Subcutaneous abdominal adipose tissue (tissue), 5 donors: Measurements from ENCODE around the gene PREP.

Source experiments
- H3K27ac ChIP-seq: one replicate; pipeline ENCODE4 v1.7.0; 2013; ENCODE audit warnings: low read depth, mild to moderate bottlenecking, inconsistent platforms, low read length, moderate library complexity
- H3K27me3 ChIP-seq, 5 donors: one replicate each; pipeline ENCODE4 v1.7.0; 2013; ENCODE audit warnings: low read length in 5 of 5, inconsistent platforms in 1 of 5; ENCODE audit not compliant: control insufficient read depth in 5 of 5, insufficient read depth in 4 of 5
- H3K36me3 ChIP-seq, 5 donors: one replicate each; pipeline ENCODE4 v1.7.0; 2013; ENCODE audit warnings: low read length in 5 of 5; ENCODE audit not compliant: control insufficient read depth in 5 of 5, insufficient read depth in 5 of 5
- H3K4me1 ChIP-seq, 5 donors: one replicate each; pipeline ENCODE4 v1.7.0; 2013; ENCODE audit warnings: low read length in 5 of 5, mild to moderate bottlenecking in 3 of 5, moderate library complexity in 1 of 5; ENCODE audit not compliant: control insufficient read depth in 5 of 5, insufficient read depth in 5 of 5
- H3K4me3 ChIP-seq, 5 donors: one replicate each; pipeline ENCODE4 v1.7.0; 2013; ENCODE audit warnings: low read length in 5 of 5, low read depth in 1 of 5
- H3K9ac ChIP-seq, 5 donors: one replicate each; pipeline ENCODE4 v1.7.0; 2013; ENCODE audit warnings: low read length in 5 of 5, mild to moderate bottlenecking in 4 of 5, moderate library complexity in 3 of 5
- H3K9me3 ChIP-seq, 5 donors: one replicate each; pipeline ENCODE4 v1.7.0; 2013; ENCODE audit warnings: low read length in 5 of 5; ENCODE audit not compliant: control insufficient read depth in 5 of 5
- donor health status: healthy.
- donor health status: healthy.
- donor health status: healthy.
- donor health status: healthy.
- donor health status: healthy.

The PREP gene

GRCh38 chr6:105398859-105399258 is 4.0 kb downstream of the PREP start:
- Histone ChIP-seq H3K27ac (no peak overlapping the region), H3K4me1 (peaks cover 0 to 43% (median 38%) of the 10 kb centered on the region in 5 donors), H3K36me3 (peaks cover 11 to 24% (median 16%) of the 10 kb centered on the region in 5 donors), H3K9ac (no peak overlapping the region), H3K27me3 (no peaks in the 10 kb centered on the region), H3K4me3 (no peak overlapping the region), H3K9me3 (no peaks in the 10 kb centered on the region)

- no peak overlapping the region for H3K27ac ChIP-seq
- H3K9ac ChIP-seq = peak overlapping the region in 1 of 5 donors; percentile 20
- no peak overlapping the region for H3K4me3 ChIP-seq
- H3K36me3 ChIP-seq = peaks cover 11 to 24% (median 16%) of the 10 kb centered on the region in 5 donors
- no peaks in the 10 kb centered on the region for H3K27me3 ChIP-seq
- H3K4me1 ChIP-seq = peaks cover 0 to 36% (median 31%) of the 10 kb centered on the region in 5 donors
- H3K9me3 ChIP-seq = no peaks in the 10 kb centered on the region
These were observed 4.9 kb downstream of the PREP start for GRCh38 chr6:105397987-105398386.

DNA sequence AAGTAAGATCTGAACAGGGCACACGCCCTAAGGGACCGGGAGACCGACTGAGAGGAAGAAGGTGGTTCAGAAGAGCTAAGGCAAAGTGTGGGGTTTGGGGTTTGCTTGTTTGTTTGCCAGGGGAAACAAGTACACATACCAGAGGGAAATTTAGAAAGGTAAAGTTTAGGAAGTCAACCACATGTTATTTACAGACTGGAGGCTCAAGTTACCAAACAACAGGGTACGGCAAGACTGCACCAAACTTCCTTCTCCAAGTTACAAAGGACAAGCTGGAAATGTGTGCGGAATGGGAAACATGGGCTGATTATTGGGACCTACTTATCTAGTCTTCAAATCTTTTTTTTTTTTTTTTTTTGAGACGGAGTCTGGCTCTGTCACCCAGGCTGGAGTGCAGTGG is 11.2 kb downstream of the PREP start:
- Histone ChIP-seq H3K27ac (no peak overlapping the region), H3K27me3 (no peaks in the 10 kb centered on the region), H3K4me1 (peaks cover 0 to 20% (median 18%) of the 10 kb centered on the region in 5 donors), H3K9ac (no peak overlapping the region), H3K9me3 (no peaks in the 10 kb centered on the region), H3K36me3 (peaks cover 11 to 21% (median 15%) of the 10 kb centered on the region in 5 donors), H3K4me3 (no peak overlapping the region)

DNA sequence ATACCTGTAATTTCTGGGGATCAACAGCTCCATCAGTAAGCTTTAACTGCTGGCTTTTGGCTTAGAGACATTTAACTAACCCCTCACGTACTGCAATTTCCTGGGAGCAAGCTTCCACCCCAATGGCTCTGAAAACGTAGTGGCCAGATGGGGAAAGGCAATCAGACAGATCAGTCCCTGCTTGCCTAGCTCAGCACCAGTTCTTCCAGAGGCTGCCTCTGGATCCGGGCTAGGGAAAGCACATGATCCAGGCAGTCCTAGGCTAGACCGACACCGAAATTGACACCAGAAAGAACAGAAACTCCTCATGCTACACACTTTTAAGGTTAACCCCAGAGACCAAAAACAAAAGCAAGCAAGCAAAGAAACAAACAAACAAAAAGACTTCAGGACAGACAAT is 13.3 kb downstream of the PREP start:
- Histone ChIP-seq H3K27ac (peak overlapping the region; percentile 17), H3K9ac (no peak overlapping the region), H3K9me3 (no peaks in the 10 kb centered on the region)

GRCh38 chr6:105388392-105388791 is 14.5 kb downstream of the PREP start:
- Histone ChIP-seq H3K27me3 (no peaks in the 10 kb centered on the region), H3K36me3 (peaks cover 4 to 9% (median 6%) of the 10 kb centered on the region in 5 donors), H3K4me1 (peaks cover 0 to 21% (median 20%) of the 10 kb centered on the region in 5 donors), H3K4me3 (no peak overlapping the region), H3K9me3 (no peaks in the 10 kb centered on the region), H3K9ac (no peak overlapping the region), H3K27ac (no peak overlapping the region)

More for the DNA sequence above, 13.3 kb downstream of the PREP start:
- Histone ChIP-seq H3K4me3 (no peak overlapping the region), H3K36me3 (peaks cover 0 to 6% (median 5%) of the 10 kb centered on the region in 5 donors), H3K4me1 (peaks cover 0 to 20% (median 18%) of the 10 kb centered on the region in 5 donors), H3K27me3 (no peaks in the 10 kb centered on the region)

- Histone ChIP-seq H3K4me1 (peaks cover 0 to 20% (median 17%) of the 10 kb centered on the region in 5 donors), H3K9ac (no peak overlapping the region)
These were observed 18.9 kb downstream of the PREP start for GRCh38 chr6:105384004-105384403.

GRCh38 chr6:105382958-105383357 is 19.9 kb downstream of the PREP start:
- H3K9me3 ChIP-seq = no peaks in the 10 kb centered on the region
- peaks cover 0 to 10% (median 7%) of the 10 kb centered on the region in 5 donors for H3K4me1 ChIP-seq
- H3K36me3 ChIP-seq = peaks cover 4 to 11% (median 6%) of the 10 kb centered on the region in 5 donors
- no peak overlapping the region for H3K4me3 ChIP-seq
- no peak overlapping the region for H3K27ac ChIP-seq
- H3K9ac ChIP-seq = no peak overlapping the region
- no peaks in the 10 kb centered on the region for H3K27me3 ChIP-seq

More at GRCh38 chr6:105384004-105384403, 18.9 kb downstream of the PREP start:
- Histone ChIP-seq H3K36me3 (peaks cover 4 to 11% (median 6%) of the 10 kb centered on the region in 5 donors), H3K4me3 (no peak overlapping the region), H3K27me3 (no peaks in the 10 kb centered on the region), H3K27ac (no peak overlapping the region), H3K9me3 (no peaks in the 10 kb centered on the region)

DNA sequence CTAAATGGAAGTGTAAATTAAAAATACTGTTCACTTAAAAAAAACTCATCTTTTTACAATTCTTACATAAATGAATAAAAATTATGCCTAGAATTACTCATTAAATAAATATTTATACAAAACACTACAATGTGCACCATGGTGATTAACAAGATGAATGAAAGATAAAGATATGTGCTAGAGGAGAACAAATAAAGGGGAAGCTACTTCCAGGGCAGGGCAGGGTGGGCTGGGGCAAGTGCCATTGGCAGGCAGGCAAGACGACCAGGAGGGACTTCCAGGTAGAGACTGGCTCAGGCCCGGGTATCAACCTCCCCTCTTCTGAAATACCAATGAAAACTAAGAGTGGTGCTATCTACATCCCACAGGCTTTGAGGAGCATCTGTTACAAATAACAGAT is 20.4 kb downstream of the PREP start:
- no peaks in the 10 kb centered on the region for H3K27me3 ChIP-seq
- peaks cover 4 to 11% (median 6%) of the 10 kb centered on the region in 5 donors for H3K36me3 ChIP-seq

DNA sequence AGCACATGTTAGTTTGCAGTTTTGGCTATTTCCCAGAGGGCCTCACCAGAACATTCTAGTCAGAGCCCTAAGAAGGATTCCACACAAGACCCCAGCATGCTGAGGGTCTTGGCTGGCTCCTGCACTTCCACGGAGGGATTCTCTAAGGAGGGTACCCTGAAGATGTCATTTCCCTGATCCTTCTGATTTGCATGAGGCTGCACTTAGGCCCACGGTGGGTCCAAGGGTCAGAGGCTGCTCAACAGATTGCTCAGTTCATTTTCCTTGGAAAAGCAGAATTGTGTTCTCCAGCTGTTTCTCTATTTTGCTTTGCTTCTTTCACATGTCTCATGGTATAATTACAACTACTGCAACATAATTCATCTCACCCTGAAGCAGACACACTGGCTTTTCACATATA is 22.2 kb downstream of the PREP start:
- Histone ChIP-seq H3K9ac (no peak overlapping the region), H3K4me1 (peaks cover 0 to 8% (median 5%) of the 10 kb centered on the region in 5 donors), H3K36me3 (peaks cover 5 to 15% (median 10%) of the 10 kb centered on the region in 5 donors), H3K9me3 (no peaks in the 10 kb centered on the region), H3K4me3 (no peak overlapping the region), H3K27me3 (no peaks in the 10 kb centered on the region), H3K27ac (no peak overlapping the region)

More for the DNA sequence above, 20.4 kb downstream of the PREP start:
- peaks cover 0 to 8% (median 5%) of the 10 kb centered on the region in 5 donors for H3K4me1 ChIP-seq
- H3K9ac ChIP-seq = no peak overlapping the region
- no peaks in the 10 kb centered on the region for H3K9me3 ChIP-seq
- H3K27ac ChIP-seq = no peak overlapping the region
- H3K4me3 ChIP-seq = no peak overlapping the region

DNA sequence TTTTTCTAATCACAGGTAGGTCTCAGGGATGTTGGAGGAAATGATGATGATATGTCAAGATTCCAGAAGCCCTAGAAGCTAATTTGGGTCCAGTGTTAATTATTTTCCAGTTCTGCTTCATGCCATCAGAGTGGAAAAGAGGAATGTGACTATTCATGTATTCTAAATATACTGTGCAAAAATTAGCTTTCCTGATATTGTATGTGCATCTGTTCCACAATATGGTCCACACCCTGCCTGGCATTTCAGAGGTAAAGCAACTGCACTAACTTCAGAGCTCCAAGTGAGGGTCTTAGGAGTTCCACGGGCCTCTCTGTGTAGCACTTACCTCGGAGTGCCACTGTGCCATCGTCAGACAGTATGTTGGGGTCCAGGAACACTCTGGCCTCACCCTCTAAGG is 27.1 kb downstream of the PREP start:
- H3K4me1 ChIP-seq = peaks cover 0 to 11% (median 3%) of the 10 kb centered on the region in 5 donors
- no peak overlapping the region for H3K27ac ChIP-seq
- H3K36me3 ChIP-seq = peaks cover 17 to 38% (median 25%) of the 10 kb centered on the region in 5 donors

More for the DNA sequence above, 27.1 kb downstream of the PREP start:
- no peaks in the 10 kb centered on the region for H3K27me3 ChIP-seq
- H3K4me3 ChIP-seq = no peak overlapping the region
- no peak overlapping the region for H3K9ac ChIP-seq
- H3K9me3 ChIP-seq = no peaks in the 10 kb centered on the region
